GM21723 (cell line): ENCODE results near the gene DUSP1.

ENCODE experiments used
- ATAC-seq: cut with Tn5 transposase; IDR thresholded peaks from one replicate; pipeline ENCODE4 v1.9.1; 2021; ENCODE audit warnings: mild to moderate bottlenecking, moderate library complexity; ENCODE audit not compliant: unreplicated experiment

Gene DUSP1

DNA sequence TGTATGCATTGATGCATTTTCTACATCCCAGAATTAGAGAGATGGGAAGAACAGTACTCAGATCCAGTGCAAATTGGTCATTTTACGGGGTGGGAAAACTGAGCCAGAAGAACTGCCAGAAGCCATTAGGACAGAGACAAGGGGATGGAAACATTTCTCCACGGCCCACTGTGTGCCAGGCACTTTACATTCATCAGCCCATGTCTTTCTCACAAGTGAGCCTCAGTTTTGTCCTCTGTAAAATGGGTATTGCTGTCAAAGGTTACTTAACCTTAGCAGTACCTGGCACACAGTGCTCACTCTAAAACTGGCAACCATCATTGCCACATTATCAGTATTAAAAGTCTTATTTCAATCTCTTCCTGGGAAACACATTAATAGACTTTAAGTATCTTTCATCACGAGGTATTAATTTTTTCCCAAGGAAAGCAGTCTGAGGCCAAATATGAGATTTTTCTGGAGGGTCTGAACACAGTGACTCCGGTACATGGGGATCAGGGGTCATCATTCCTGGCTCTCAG, 5.2 kb downstream of the DUSP1 start:
- no peak for ATAC-seq

DNA sequence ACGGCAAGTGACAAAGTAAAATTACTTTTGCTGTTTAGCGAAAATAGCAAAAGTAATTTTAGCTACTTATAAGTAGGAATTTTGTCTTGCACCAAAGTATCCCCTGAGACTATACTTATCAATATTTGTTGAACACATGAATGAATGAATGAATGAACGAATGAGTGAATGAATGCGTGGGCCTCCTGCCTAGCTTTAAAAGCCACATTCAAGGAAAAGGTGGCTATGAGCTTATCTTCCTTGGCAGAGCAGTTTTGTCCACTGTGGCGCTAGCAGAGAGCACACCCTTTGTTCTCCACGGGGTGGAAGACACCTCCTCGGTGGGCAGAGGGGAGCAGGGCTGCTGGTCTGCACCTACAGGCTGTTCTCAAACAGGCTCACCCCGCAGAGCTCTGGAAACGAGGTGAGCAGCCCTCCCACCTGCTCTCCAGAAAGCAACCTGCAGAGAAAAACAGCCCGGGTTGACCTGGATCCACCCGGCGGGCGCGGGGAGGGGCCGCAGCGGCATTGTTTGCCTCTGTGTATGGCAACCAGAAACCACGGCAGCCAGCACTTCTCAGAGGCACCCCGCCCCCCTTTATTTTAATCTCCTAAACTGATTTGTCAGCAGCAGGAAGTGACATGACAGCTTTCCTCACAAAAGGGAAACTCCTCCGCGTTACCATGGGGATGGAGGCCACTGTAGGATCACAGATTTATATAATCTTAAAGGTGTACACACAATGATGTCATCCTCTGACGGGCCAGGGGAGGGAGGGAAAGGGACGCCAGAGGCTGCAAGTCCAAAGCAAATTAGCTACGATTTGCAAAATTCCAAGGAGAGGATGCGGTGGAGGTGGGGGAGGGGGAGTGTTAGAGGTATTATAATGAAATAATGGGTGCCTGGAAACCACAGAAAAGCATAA, 5.9 kb downstream of the DUSP1 start:
- peak; percentile 87 for ATAC-seq

DNA sequence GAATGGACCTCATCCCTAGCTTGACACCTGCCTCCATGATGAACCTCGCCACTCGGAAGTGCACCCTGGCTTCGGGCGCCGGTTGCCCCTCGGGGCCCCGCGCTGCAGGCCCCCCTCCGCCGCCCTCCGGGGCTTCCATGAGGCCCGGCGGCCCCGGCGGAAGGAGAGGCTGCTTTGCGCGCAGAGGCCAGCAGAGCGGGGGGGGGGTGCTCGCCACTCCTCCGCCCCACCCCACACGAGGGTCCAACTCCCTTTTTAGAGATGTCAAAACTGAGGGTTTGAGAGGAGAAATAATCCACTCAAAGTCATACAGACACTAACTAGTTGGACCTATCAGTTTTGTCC, 7.9 kb downstream of the DUSP1 start:
- ATAC-seq, result no peak

DNA sequence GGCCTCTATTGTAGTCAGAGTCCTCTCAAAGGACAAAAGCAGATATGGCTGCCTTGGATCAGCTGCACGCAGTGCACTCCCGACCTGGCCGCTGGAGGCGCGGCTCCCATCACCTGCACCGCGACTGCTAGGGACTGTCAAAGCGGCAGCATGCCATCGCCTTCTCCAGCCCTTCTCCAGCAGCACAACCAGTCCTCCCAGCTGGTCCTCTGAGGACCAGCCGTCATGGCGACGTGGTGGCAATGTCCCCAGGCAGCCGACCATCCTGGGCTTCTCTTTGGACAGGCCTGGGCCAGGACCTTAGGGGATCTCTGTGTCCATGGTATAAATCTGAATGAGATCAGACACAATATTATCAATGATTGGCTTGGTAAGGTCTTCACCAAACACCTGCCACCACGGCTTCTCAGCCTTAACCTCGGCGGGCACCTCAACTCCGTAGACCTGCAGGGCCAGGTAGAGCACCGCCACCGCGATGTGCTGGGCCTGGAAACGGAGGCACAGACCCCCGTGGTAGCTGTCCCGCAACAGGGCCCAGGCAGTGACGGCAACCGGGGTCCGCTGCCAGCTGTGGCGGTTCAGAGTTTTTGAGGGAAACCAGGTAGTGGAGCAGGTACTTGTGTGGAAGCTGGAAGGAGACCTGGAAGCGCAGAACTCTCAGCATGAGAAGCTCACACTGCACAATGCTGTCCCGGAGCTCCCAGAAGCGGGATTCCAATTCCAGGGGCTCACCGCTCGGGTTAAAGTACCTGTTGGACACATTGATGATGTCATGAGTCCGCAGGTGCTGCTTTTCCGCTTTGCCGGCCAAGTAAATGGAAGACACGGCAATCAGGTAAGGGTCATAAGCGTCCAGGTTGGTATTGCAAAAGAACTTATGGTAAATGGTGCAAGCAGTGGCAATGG, 8.5 kb downstream of the DUSP1 start:
- ATAC-seq, result no peak

DNA sequence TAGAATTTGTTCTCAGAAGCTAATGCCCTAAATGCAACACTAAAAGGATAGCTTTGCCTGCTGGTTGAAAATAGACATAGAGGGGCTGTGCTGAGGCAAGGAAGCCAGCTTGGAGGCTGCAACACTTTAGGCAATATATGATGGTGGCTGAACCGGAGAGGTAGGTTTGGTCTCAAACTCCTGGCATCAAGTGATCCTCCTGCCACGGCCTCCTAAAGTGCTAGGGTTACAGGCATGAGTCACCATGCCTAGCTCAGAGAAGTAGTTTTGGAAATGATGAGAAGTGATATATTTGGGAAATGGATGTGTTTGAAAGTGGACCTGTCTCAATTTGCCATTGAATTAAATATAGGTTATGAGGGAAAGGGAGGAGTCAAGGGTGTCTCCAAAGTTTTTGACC, 10.0 kb downstream of the DUSP1 start:
- ATAC-seq, result no peak

DNA sequence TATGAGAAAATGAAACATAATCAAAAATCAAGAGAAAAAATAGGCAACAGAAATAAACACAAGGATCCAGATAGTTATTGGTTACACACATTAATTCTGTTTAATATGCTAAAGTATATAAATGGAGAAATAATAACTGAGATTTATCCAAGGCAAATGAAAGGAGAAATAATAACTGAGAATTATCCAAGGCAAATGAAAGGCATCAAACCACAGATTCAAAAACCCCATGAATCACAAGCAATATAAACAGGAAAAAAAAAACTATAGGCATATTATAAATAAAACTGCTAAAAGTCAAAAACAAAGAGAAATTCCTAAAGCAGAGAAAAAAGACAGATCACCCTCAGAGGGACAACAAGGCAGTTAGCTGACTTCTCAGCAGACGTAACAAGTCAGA, 10.9 kb downstream of the DUSP1 start:
- ATAC-seq, result no peak

DNA sequence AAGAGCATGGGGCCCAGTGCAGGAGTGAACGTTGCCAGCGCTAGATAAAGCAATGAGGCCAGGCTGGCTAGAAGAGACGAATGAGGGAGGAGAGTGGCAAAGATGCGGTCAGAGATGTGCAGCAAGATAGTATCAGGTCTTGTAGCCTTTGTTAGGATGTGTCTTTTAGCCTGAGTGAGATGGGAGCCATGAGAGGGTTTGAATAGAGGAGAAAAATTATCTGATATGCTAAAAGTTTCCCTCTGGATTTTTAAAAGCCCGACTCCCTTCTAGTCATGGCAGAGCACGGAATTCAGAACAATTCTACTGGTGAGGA, 12.2 kb downstream of the DUSP1 start:
- no peak for ATAC-seq

DNA sequence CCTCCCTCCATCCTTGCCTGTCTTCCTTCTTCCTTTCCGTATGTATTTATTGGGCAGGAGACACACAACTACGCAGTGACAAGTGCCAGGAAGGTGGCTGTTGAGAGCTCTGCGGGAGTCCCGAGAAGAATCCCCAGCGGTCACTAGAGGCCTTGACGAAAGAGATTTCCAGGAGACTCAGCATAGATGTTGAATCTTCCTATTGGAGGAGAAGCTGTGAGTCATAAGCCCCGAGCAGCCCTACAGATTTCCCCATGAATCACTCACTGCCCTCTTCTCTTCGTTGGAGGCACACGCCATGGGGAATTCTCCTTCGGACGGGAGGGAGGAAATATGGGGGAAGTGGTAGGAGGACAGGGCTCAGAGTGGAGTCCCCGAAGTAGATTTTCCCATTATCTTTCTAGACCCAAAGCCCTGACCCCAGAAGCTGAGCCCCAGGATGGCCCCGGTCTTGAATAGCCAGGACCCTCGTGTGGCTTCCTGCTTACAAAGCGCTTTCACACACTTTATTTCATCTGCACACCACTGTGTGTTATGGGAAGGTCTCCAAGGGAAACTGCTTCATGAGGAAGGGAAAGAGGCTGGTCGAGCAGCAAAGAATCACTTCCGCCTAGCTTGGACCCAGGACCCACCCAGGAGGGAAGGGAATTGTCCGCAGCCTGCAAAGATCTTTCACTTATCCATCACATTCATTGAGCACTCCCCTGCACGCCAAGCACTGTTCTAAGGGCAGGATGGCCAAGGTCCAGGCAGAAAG, 12.7 kb downstream of the DUSP1 start:
- ATAC-seq, result no peak

DNA sequence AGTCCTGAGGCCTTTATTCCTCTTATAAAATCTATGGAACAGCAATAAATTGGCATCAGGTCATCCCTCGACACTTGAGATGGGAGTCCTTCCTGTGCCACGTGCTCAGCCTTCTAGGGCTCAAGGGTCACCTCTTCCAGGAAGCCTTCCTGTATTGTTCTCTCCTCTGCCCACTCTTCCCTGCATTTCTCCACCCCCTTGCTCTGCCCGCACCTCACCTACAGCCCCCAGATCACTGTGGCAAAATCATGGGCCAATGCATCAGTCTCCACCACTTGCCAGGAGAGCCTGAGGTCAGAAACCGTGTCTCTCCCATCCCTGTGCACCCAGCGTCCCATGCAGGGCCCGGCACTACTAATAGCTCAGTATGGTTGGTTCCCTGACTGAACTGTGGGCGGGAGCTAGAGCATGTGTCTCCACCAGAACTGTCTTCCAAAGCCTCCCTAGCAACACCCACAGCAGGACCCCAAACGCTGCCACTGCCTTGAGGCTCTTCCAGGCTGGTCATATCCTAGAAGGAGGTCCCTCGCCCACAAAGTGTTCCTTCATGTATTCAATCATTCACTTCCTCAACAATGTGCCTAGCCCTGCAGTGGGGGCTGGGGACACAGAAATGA, 13.5 kb downstream of the DUSP1 start:
- ATAC-seq, result no peak

DNA sequence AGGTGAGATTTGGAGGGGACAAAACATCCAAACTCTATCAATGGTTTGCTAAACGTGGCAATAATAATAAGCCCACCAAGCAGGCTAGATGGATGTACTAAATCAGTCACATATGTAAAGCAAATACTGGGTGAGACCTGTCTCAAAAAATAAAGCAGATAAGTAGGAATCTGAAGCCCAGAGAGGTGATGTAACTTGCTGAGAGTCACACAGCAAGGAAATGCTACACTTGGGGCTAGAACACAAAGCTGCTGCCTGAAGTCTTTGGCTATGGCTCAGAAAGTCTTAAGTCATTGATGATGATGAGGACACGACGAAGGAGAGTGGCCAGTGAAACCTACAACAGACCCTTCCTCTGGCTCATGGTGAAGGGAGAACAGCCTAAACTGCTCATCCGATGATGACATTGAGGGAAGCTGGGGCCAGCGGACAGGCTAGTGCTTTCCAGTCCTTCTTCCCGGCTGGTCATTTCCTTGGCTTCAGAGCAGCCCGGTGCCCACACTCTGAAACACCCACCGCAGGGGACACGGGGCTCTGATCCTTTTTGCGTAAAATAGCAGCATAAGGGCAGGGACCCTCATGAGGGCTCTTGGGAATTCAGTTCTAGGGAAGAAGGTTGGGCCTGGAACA, 14.1 kb downstream of the DUSP1 start:
- ATAC-seq, result no peak

DNA sequence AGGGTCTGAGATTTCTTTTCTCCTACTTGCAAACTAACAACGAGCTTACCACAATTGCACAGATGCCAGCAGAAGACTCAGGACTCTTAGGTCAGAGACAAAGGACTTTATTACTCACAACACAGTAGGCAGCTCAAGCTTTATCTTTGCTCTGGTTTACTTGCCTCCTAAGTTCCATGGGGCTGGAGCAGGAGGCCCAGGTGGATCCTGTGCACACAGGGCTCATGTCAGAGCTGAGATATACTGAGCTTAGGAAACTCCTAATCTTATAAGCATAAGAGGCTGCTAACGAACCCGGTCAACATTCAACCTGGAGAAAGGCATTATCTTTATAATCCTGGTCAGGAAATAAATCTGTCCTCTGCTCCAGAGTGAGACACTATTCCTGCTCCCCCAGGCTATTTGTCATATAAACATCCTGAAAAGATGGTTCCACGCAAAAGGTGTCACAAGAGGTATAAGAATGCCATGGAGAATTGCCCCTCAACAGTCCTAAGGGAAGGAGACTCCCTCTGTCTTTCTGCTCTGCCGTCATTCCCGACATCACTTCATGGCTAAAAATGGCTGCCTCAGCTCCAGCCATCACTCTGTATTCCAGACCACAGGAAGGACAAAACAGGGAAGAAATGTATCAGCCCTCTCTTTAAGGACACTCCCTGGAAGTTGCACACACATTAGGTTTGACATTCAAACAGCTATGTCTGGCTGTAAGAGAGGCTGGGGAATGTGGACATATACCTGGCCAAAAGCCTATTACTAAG, 16.2 kb downstream of the DUSP1 start:
- no peak for ATAC-seq

DNA sequence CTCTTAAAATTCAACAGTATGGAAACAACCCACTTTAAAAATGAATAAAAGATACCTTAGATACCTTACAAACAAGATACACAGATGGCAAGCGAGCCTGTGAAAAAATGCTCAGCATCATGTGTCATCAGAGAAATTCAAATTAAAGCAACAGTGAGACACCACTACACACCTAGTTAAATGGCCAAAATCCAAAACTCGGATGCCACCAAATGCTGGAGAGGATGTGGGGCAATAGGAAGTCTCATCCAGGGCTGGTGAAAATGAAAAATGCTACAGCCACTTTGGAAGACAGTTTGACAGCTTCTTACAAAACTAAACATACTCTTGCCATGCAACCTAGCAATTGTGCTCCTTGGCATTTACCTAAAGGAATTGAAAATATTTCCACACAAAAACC, 17.9 kb downstream of the DUSP1 start:
- ATAC-seq, result no peak

DNA sequence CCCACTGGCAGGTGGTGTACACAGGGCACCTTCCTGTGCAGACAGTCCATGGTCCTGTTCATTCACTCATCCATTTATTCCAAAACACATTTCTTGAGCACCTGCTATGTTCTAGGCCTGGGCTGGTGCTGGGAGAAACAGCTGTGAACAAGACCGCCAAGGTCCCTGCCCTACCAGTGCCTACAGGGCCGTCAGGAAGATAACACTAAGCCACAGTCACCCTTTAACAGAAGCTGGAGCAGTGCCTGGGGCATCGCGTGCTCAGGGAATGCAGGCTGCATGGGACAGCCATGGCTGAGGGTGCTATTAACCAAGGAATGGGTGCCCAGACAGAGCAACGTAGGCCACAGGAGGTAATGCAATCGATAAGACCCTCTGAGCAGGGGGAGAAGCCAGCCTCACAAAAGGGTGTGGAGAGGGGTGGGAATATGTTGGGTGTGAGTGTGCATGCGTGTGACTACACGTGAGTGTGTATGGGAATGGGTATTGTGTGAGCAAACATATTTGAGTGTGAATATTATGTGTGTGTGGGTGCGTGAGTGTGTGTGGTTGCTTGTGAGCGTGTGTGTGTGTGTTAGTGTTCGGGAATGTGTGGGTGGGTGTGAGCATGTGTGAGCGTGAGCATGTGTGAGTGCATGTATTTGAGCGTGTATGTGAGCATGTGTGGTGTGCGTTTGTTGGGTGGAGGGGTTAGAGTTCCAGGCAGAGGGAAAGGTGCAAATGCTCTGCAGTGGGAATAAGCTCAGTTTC, 19.1 kb downstream of the DUSP1 start:
- ATAC-seq, result no peak

DNA sequence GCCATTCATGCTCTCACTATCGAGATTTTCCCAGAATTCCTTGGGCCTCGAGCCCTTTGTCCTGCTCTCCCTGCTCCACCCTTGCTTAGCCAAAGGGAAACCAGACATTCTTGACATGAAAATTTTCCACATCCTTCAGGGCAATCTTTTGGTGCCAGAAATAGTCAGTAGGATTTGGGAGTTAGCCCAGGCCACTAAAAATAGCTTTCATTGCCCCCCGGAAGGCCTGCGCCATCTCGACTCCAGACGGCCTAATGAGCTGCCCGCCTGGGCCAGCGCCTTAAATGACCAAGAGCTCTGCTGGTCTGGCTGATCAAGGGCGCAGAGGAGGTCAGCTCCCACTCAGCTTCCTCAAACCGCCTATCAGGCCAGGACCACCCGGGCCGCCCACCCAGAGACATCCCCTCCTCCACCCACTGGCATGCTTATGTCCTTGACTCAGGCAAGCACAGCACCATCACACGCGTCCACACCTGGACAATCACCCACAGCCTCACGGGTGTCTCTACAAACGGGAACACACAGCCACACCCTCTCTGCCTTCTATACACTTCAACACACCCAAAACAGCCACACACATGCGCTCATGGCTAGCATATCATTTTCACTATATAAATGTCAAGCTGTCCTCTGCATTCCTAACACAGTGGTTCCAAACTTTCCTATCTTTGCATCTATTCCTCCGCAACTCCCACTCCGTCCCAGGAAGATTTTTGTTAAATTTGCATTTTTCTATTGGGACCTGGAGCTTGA, 20.9 kb downstream of the DUSP1 start:
- ATAC-seq, result no peak

DNA sequence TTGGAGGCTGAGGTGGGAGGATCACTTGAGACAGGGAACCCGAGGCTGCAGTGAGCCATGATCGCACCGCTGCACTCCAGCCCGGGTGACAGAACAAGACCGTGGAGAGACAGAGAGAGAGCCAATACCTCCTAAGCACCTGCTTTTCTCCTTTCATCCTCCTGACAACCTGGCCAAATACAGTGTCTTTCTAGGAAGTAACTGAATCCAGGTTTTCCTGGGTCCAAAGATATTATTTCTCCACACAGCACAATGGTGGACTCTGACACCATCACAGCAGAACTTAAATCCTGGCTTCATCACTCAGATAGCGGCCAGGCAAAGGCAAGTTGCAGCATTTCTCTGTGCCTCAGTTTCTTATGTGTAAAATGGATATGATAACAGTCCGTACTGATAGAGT, 21.9 kb downstream of the DUSP1 start:
- no peak for ATAC-seq

DNA sequence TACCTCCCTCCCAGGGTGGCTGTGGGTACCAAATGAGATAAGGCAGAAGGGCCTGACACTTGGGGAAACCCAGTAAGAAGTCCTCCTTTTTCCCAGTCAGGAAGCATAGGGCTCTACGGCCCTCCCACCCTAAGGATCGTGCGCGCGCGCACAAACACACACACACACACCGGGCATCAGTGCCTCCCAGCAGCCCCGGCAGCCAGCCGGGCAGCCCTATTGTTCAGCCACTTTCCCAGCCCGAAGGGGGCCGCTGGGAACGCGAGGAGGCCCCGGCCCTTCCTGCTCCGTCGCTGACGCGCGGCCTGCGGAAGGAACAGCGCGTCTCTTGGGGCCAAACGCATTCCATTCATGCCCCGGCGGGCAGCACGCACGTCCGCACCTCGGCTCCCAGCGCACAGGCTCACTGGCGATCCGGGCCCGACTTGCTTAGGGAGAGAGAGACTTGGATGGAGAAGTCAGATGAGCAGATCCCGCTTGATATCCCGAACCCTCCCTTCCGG, 22.6 kb downstream of the DUSP1 start:
- ATAC-seq, result no peak

DNA sequence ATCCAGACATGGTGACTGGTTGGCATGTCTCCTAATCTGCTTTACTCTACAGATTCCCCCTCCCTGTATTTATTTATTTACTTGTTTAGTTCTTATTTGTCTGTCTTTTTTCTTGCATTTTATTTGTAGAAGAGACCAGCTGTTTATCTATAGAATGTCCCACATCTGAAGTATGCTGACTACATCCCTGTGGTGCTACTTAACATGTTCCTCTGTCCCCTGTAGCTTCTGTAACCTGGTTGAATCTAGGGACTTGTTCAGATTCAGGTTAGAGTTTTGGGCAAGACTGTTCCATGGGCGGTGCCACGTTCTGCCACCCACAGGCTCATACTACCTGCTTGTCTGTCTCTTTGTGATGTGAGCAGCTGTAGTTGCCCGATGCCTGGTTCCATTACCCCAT, 23.5 kb downstream of the DUSP1 start:
- no peak for ATAC-seq

DNA sequence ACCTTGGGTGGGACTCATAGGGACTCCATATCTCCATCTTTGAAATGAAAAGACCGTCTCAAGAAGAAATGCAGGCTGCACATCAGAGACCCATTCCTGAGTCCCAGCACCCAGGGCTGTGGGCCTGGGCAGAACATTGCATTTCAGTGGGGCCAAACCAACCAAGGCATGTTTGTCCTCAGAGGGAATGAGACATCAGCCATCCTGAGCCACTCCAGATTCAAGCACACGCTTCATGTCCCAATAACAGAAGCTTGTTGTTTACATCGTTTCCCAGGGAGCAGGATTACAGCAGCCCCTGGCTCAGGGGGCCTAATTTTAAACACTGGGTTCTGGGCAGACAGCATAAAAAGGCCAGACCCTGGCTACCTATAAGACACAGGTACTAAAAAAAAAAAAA, 24.3 kb downstream of the DUSP1 start:
- no peak for ATAC-seq
